Ureter (tissue), 1 donor: ENCODE results near the gene LZTS3. TPM values are rescaled to one million over a fixed set of nuclear protein-coding genes. Genes with fewer than 3 reads are reported as not detected.

Source experiments
- total RNA-seq: library from RNA; stranded (reverse); gene quantifications from one replicate; pipeline ENCODE4 v1.2.4, GENCODE V29; 2023
- donor health status: DM: yes; HTN: yes; CAD: no.

LZTS3 gene
- total RNA-seq, 1 donor from 2014 or later, result 10.1 TPM

Other genes with a start within 250 kb of the LZTS3 start
- gene GNRH2, start 129.9 kb downstream of the LZTS3 start, total RNA-seq, result 1.5 TPM
- gene MRPS26, start 127.5 kb downstream of the LZTS3 start, total RNA-seq, result 49.6 TPM
- gene OXT, start 101.9 kb downstream of the LZTS3 start, total RNA-seq, result not detected
- gene AVP, start 88.8 kb downstream of the LZTS3 start, total RNA-seq, result not detected
- gene FASTKD5, start 13.7 kb downstream of the LZTS3 start, total RNA-seq, result 12.9 TPM
- 8.7 TPM for gene UBOX5, start 13.7 kb downstream of the LZTS3 start, total RNA-seq
- 62.9 TPM for gene DDRGK1, start 31.1 kb upstream of the LZTS3 start, total RNA-seq
- 69.7 TPM for gene ITPA, start 35.9 kb upstream of the LZTS3 start, total RNA-seq
- 56.3 TPM for gene SLC4A11, start 65.6 kb upstream of the LZTS3 start, total RNA-seq
- gene DNAAF9, start 234.1 kb upstream of the LZTS3 start, total RNA-seq, result 36.1 TPM